ENCODE data around the gene KCNJ10.

KCNJ10 gene

DNA sequence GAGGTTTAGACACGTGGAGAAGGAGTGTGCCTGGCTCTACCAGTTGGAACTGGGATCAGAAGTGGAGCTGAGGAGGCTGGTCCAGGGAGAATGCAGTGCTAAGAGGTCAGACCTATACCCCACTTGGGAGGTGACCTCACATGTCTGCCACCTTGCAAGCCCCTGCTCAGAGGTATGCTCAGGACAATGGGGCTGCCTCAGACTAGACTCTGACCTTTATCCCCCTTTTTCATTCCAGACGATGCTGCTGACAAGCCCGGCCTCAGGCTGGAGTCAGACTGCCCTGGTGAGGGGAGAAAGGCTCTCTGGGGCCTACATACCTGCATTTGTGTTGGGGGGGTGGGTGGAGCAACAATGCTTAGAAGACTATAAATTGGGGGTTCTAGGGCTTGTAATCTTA, 5.2 kb downstream of the KCNJ10 start:
- TF ChIP-seq POLR2AphosphoS5 (IDR thresholded peaks at IDR 0.05; ENCODE audit: low read depth, low read length) (no peak), TAF1 (IDR thresholded peaks at IDR 0.05; ENCODE audit: borderline replicate concordance, insufficient read depth, low read length) (no peak), SIN3A (IDR thresholded peaks at IDR 0.05; ENCODE audit: borderline replicate concordance, insufficient read depth, low read length) (no peak), FOXP2 (optimal IDR thresholded peaks at IDR 0.05; ENCODE audit: borderline replicate concordance, extremely low read depth, extremely low read length, insufficient read depth) (no peak)
- TF ChIP-seq, protein P1, sequence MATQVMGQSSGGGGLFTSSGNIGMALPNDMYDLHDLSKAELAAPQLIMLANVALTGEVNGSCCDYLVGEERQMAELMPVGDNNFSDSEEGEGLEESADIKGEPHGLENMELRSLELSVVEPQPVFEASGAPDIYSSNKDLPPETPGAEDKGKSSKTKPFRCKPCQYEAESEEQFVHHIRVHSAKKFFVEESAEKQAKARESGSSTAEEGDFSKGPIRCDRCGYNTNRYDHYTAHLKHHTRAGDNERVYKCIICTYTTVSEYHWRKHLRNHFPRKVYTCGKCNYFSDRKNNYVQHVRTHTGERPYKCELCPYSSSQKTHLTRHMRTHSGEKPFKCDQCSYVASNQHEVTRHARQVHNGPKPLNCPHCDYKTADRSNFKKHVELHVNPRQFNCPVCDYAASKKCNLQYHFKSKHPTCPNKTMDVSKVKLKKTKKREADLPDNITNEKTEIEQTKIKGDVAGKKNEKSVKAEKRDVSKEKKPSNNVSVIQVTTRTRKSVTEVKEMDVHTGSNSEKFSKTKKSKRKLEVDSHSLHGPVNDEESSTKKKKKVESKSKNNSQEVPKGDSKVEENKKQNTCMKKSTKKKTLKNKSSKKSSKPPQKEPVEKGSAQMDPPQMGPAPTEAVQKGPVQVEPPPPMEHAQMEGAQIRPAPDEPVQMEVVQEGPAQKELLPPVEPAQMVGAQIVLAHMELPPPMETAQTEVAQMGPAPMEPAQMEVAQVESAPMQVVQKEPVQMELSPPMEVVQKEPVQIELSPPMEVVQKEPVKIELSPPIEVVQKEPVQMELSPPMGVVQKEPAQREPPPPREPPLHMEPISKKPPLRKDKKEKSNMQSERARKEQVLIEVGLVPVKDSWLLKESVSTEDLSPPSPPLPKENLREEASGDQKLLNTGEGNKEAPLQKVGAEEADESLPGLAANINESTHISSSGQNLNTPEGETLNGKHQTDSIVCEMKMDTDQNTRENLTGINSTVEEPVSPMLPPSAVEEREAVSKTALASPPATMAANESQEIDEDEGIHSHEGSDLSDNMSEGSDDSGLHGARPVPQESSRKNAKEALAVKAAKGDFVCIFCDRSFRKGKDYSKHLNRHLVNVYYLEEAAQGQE (IDR thresholded peaks at IDR 0.05; ENCODE audit: insufficient read depth in 1 of 2, low read depth in 2 of 2, low read length in 2 of 2): no peak

GRCh38 chr1:160064164-160064563, 5.8 kb downstream of the KCNJ10 start:
- TF ChIP-seq POLR2AphosphoS5 (IDR thresholded peaks at IDR 0.05; ENCODE audit: low read depth, low read length) (no peak), FOXP2 (optimal IDR thresholded peaks at IDR 0.05; ENCODE audit: borderline replicate concordance, extremely low read depth, extremely low read length, insufficient read depth) (no peak), TAF1 (IDR thresholded peaks at IDR 0.05; ENCODE audit: borderline replicate concordance, insufficient read depth, low read length) (no peak), SIN3A (IDR thresholded peaks at IDR 0.05; ENCODE audit: borderline replicate concordance, insufficient read depth, low read length) (no peak)
- TF ChIP-seq, protein P1 (IDR thresholded peaks at IDR 0.05; ENCODE audit: insufficient read depth in 1 of 2, low read depth in 2 of 2, low read length in 2 of 2): no peak

- TF ChIP-seq SIN3A (IDR thresholded peaks at IDR 0.05; ENCODE audit: borderline replicate concordance, insufficient read depth, low read length) (no peak), FOXP2 (optimal IDR thresholded peaks at IDR 0.05; ENCODE audit: borderline replicate concordance, extremely low read depth, extremely low read length, insufficient read depth) (no peak), TAF1 (IDR thresholded peaks at IDR 0.05; ENCODE audit: borderline replicate concordance, insufficient read depth, low read length) (no peak), POLR2AphosphoS5 (IDR thresholded peaks at IDR 0.05; ENCODE audit: low read depth, low read length) (no peak)
- TF ChIP-seq, protein P1 (IDR thresholded peaks at IDR 0.05; ENCODE audit: insufficient read depth in 1 of 2, low read depth in 2 of 2, low read length in 2 of 2): no peak
Observed at GRCh38 chr1:160063176-160063575, 6.8 kb downstream of the KCNJ10 start.

DNA sequence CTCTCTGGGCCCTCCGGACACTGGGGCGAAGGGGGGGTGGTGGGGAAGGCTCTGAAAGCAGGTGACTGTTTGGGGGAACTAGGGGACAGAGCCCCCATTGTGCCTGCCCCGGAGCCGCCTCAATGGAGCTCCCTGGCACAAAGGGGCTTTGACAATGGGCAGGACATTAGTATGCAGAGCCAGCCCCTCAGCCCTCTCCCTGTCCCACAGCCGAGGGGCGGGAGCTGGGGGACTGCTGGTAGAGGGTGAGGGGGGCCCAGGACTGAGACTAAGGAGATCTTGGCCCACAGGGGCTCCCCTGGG, 7.8 kb downstream of the KCNJ10 start:
- TF ChIP-seq TAF1 (IDR thresholded peaks at IDR 0.05; ENCODE audit: borderline replicate concordance, insufficient read depth, low read length) (no peak), SIN3A (IDR thresholded peaks at IDR 0.05; ENCODE audit: borderline replicate concordance, insufficient read depth, low read length) (no peak), FOXP2 (optimal IDR thresholded peaks at IDR 0.05; ENCODE audit: borderline replicate concordance, extremely low read depth, extremely low read length, insufficient read depth) (no peak), POLR2AphosphoS5 (IDR thresholded peaks at IDR 0.05; ENCODE audit: low read depth, low read length) (no peak)
- TF ChIP-seq, protein P1 (IDR thresholded peaks at IDR 0.05; ENCODE audit: insufficient read depth in 1 of 2, low read depth in 2 of 2, low read length in 2 of 2): no peak

Measured in PFSK-1 (cell line).